Measurements from ENCODE around the gene PITPNM3. TPM values are rescaled to one million over a fixed set of nuclear protein-coding genes. Genes with fewer than 3 reads are reported as not detected.

The PITPNM3 gene
- total and polyA plus RNA-seq, 2 of the 8 experiments (the other 6 are each of a cell fraction or from before 2014, with no cell fraction given), result 1.7 to 3.1 TPM

DNA sequence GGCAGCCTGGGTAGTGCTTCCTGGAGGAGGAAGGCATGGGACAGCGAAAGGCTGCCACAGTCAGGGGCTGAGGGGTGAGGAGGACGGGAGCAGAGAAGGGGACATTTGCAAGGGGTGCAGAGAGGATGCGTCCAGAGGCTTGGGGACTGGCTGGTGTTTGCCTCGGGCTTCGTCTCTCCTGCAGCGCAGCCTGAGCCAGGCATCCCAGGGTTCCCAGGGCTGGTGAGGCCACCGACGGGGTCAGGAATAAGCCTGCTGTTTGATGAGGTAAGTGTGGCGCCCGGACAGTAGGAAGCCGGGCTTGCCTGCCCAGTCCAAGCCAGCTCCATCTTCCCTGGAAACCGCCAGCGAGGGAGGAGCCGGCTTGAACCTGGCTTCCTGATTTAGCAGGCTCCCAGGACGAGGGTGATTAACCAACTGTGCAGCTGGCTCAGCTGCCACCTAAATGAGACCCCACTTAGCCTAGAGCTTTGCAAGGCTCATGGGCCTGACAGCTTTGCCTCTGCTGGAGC, 47.8 kb downstream of the PITPNM3 start:
- peak overlapping the region; percentile 78; the same call in 1 of the 2 replicates for H4K8ac ChIP-seq (ENCODE audit: extremely low read depth, insufficient read depth, low read length)
- H4K20me1 ChIP-seq (replicated peaks in 1 of 2; ENCODE audit: control insufficient read depth in 1 of 2, insufficient read depth in 2 of 2, low read length in 2 of 2), result no peaks in the 10 kb centered on the region
- no peaks in the 10 kb centered on the region for H3K9me3 ChIP-seq (ENCODE audit: insufficient read depth in 2 of 2, low read depth in 1 of 2, low read length in 1 of 2)
- no peak overlapping the region for H3K4ac ChIP-seq (replicated peaks; ENCODE audit: insufficient read length, low read depth, low read length)
- DNase-seq (ENCODE audit: low read depth in 1 of 2, low spot score in 2 of 2) (no peak), FAIRE-seq (no peak)
- no peak overlapping the region for H3K14ac ChIP-seq (ENCODE audit: insufficient read length)
- H3K23ac ChIP-seq (ENCODE audit: insufficient read length), result no peak overlapping the region
- no peak overlapping the region for H3K9ac ChIP-seq (replicated peaks in 1 of 4; ENCODE audit: extremely low read depth in 1 of 4, low read depth in 3 of 4, low read length in 3 of 4)
- POLR2A ChIA-PET (ENCODE audit: partially characterized antibody), result interaction anchor here (1.2 to 1.6 kb wide), 2 partner anchors 53 to 60 kb away, joined by 3 read pairs; no protein-coding TSS in a partner anchor
- no peaks in the 10 kb centered on the region for H3K79me2 ChIP-seq (ENCODE audit: control insufficient read depth in 1 of 2, insufficient read depth in 2 of 2, low read length in 2 of 2)
- no peaks in the 10 kb centered on the region for H3K36me3 ChIP-seq (ENCODE audit: control insufficient read depth in 2 of 4, insufficient read depth in 4 of 4, low read length in 3 of 4)
- peak overlapping the region; percentile 51 for H4K91ac ChIP-seq (replicated peaks; ENCODE audit: insufficient read length, low read length)
- H3K4me3 ChIP-seq (ENCODE audit: extremely low read depth in 1 of 4, insufficient read depth in 2 of 4, low read depth in 3 of 4, low read length in 4 of 4), result no peak overlapping the region
- H3K4me2 ChIP-seq (ENCODE audit: insufficient read depth in 1 of 2, low read depth in 2 of 2, low read length in 2 of 2), result no peak overlapping the region
- H2BK20ac ChIP-seq (ENCODE audit: low read length), result no peak overlapping the region
- no peaks in the 10 kb centered on the region; the same call in 1 of the 2 replicates for H3K23me2 ChIP-seq (ENCODE audit: low read depth, low read length)
- 88% methylated on average over 15 of the region's 15 CpGs; no CpG with 5 or more reads in 1 of the 2 experiments for WGBS, 2 experiments (ENCODE audit: extremely low coverage in 1 of 2, insufficient coverage in 1 of 2, insufficient read length in 1 of 2, insufficient replicate concordance in 2 of 2, low coverage in 1 of 2, low lambda C conversion rate in 2 of 2, missing lambda C conversion rate in 1 of 2)
- no peak overlapping the region for H2BK120ac ChIP-seq (replicated peaks; ENCODE audit: low read depth, low read length)
- TF ChIP-seq, protein P1, sequence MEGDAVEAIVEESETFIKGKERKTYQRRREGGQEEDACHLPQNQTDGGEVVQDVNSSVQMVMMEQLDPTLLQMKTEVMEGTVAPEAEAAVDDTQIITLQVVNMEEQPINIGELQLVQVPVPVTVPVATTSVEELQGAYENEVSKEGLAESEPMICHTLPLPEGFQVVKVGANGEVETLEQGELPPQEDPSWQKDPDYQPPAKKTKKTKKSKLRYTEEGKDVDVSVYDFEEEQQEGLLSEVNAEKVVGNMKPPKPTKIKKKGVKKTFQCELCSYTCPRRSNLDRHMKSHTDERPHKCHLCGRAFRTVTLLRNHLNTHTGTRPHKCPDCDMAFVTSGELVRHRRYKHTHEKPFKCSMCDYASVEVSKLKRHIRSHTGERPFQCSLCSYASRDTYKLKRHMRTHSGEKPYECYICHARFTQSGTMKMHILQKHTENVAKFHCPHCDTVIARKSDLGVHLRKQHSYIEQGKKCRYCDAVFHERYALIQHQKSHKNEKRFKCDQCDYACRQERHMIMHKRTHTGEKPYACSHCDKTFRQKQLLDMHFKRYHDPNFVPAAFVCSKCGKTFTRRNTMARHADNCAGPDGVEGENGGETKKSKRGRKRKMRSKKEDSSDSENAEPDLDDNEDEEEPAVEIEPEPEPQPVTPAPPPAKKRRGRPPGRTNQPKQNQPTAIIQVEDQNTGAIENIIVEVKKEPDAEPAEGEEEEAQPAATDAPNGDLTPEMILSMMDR (IDR thresholded peaks at IDR 0.05; ENCODE audit: control extremely low read depth in 1 of 3, insufficient read depth in 1 of 3, low read depth in 1 of 3, low read length in 3 of 3), result no peak
- TF ChIP-seq CBX5 (IDR thresholded peaks at IDR 0.05; ENCODE audit: low read depth, low read length) (no peak), JUND (IDR thresholded peaks at IDR 0.05; ENCODE audit: low read length) (no peak), POU5F1 (IDR thresholded peaks at IDR 0.05; ENCODE audit: low read depth, low read length) (no peak), KDM5A (IDR thresholded peaks at IDR 0.05; ENCODE audit: low read length) (no peak), POLR2A (IDR thresholded peaks at IDR 0.05; ENCODE audit: control extremely low read depth in 1 of 2, low read depth in 2 of 2, low read length in 2 of 2) (no peak), EGR1 (IDR thresholded peaks at IDR 0.05; ENCODE audit: borderline replicate concordance, low read depth, low read length) (no peak), SIX5 (IDR thresholded peaks at IDR 0.05; ENCODE audit: low read depth, low read length) (no peak), SP4 (IDR thresholded peaks at IDR 0.05; ENCODE audit: low read length) (no peak), KDM1A (IDR thresholded peaks at IDR 0.05; ENCODE audit: borderline replicate concordance, low read length) (no peak)
- TF ChIP-seq, protein P2, sequence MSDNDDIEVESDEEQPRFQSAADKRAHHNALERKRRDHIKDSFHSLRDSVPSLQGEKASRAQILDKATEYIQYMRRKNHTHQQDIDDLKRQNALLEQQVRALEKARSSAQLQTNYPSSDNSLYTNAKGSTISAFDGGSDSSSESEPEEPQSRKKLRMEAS (IDR thresholded peaks at IDR 0.05), result no peak
- H4K5ac ChIP-seq (ENCODE audit: insufficient read length, low read depth, low read length), result peak overlapping the region; percentile 19
- no peak overlapping the region for H3K56ac ChIP-seq (replicated peaks; ENCODE audit: insufficient read length, low read depth, low read length)
- H3K27ac ChIP-seq (ENCODE audit: low read depth, low read length), result no peak overlapping the region
- peak overlapping the region; percentile 18; the same call in 1 of the 2 replicates for H2BK15ac ChIP-seq (ENCODE audit: low read length)
- no peak overlapping the region for H2AFZ ChIP-seq (ENCODE audit: low read length)
- 0 out of 2 replicates have a peak overlapping the region, but pooled peaks have one; percentile 65 for H2AK5ac ChIP-seq (ENCODE audit: low read depth, low read length)
- H3K79me1 ChIP-seq (ENCODE audit: low read depth, low read length), result no peaks in the 10 kb centered on the region
- H2BK12ac ChIP-seq (ENCODE audit: low read depth, low read length), result peak overlapping the region; percentile 50; the same call in 1 of the 2 replicates
- H3K4me1 ChIP-seq (replicated peaks in 1 of 4; ENCODE audit: control insufficient read depth in 3 of 4, insufficient read depth in 4 of 4, low read length in 3 of 4), result peaks cover 2 to 13% (median 7%) of the 10 kb centered on the region in 4 experiments; a peak in 4 of 7 replicates
- H2BK5ac ChIP-seq (ENCODE audit: low read depth, low read length), result no peak overlapping the region
- no peaks in the 10 kb centered on the region for H3K27me3 ChIP-seq (replicated peaks in 1 of 4; ENCODE audit: control insufficient read depth in 3 of 4, extremely low read depth in 1 of 4, insufficient read depth in 3 of 4, low read length in 3 of 4)
- no peak overlapping the region for H3K18ac ChIP-seq (ENCODE audit: extremely low read depth, low read length)
- CTCF ChIA-PET (ENCODE audit: partially characterized antibody), result interaction anchor here (0.8 to 1.6 kb wide), 3 partner anchors 10 to 56 kb away, joined by 3 to 4 read pairs (median 3); no protein-coding TSS in a partner anchor
